Renal cortex interstitium (tissue), 15 donors: ENCODE measurements around the gene ADPRM. TPM values are rescaled to one million over a fixed set of nuclear protein-coding genes. Genes with fewer than 3 reads are reported as not detected.
A peak's percentile ranks its signal among the peaks of the same experiment; 100 is the strongest.

Source experiments
- DNase-seq, 11 donors: peaks; one replicate each; pipeline ENCODE4 v3.0.0-alpha.2; 2013; ENCODE audit warnings: low read depth in 9 of 11, low spot score in 4 of 11; ENCODE audit errors: extremely low read depth in 1 of 11
- long read RNA-seq, 16 experiments: transcript quantifications; one replicate each; lab custom pipeline, GENCODE V29; 2026
- polyA plus RNA-seq, 3 donors: library from polyadenylated mRNA; unstranded; fragments of 120-200 nt; gene quantifications; one replicate each; pipeline ENCODE4 v1.2.1, GENCODE V29; 2013; ENCODE audit not compliant: insufficient read length in 3 of 3

The ADPRM gene, protein sequence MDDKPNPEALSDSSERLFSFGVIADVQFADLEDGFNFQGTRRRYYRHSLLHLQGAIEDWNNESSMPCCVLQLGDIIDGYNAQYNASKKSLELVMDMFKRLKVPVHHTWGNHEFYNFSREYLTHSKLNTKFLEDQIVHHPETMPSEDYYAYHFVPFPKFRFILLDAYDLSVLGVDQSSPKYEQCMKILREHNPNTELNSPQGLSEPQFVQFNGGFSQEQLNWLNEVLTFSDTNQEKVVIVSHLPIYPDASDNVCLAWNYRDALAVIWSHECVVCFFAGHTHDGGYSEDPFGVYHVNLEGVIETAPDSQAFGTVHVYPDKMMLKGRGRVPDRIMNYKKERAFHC
- polyA plus RNA-seq, result 10 to 100 TPM; 13.4 to 16.8 (median 15.9) TPM
- long read RNA-seq, donor 1, partial matches to known transcripts, result 0 of 7 reads
- long read RNA-seq, donor 1, other reads (novel, unspliced or antisense), result 5 of 7 reads
- long read RNA-seq, donor 2, partial matches to known transcripts, result 0 of 6 reads
- long read RNA-seq, donor 2, other reads (novel, unspliced or antisense), result 5 of 6 reads
- long read RNA-seq, donor 3, partial matches to known transcripts, result 0 of 4 reads
- long read RNA-seq, donor 3, other reads (novel, unspliced or antisense), result 0 of 4 reads
- long read RNA-seq, donor 4, partial matches to known transcripts, result 6 of 7 reads
- long read RNA-seq, donor 4, other reads (novel, unspliced or antisense), result 0 of 7 reads
- long read RNA-seq, donor 5, result 0 reads
- long read RNA-seq, donor 6, partial matches to known transcripts, result 0 of 2 reads
- long read RNA-seq, donor 6, other reads (novel, unspliced or antisense), result 0 of 2 reads
- long read RNA-seq, donor 7, transcript ADPRM-201 (4 exons, 1,209 nt), result major isoform, 6 of 8 reads
- long read RNA-seq, donor 7, partial matches to known transcripts, result 0 of 8 reads
- long read RNA-seq, donor 7, other reads (novel, unspliced or antisense), result 0 of 8 reads
- long read RNA-seq, donor 8, result 0 reads
- long read RNA-seq, donor 9, partial matches to known transcripts, result 0 of 1 reads
- long read RNA-seq, donor 9, other reads (novel, unspliced or antisense), result 0 of 1 reads
- long read RNA-seq, donor 10, partial matches to known transcripts, result 0 of 5 reads
- long read RNA-seq, donor 10, other reads (novel, unspliced or antisense), result 0 of 5 reads
- long read RNA-seq, donor 11, partial matches to known transcripts, result 0 of 1 reads
- long read RNA-seq, donor 11, other reads (novel, unspliced or antisense), result 0 of 1 reads
- long read RNA-seq, donor 12, partial matches to known transcripts, result 0 of 12 reads
- long read RNA-seq, donor 12, other reads (novel, unspliced or antisense), result 7 of 12 reads
- long read RNA-seq, donor 13, result 0 reads
- long read RNA-seq, donor 14, partial matches to known transcripts, result 0 of 16 reads
- long read RNA-seq, donor 14, other reads (novel, unspliced or antisense), result 10 of 16 reads
- long read RNA-seq, donor 15, partial matches to known transcripts, result 0 of 1 reads
- long read RNA-seq, donor 15, other reads (novel, unspliced or antisense), result 0 of 1 reads
- long read RNA-seq, donor 16, transcript ADPRM-201 (4 exons, 1,209 nt), result major isoform, 7 of 19 reads
- long read RNA-seq, donor 16, transcript ADPRM-202 (4 exons, 1,277 nt), result major isoform, 7 of 19 reads
- long read RNA-seq, donor 16, partial matches to known transcripts, result 5 of 19 reads
- long read RNA-seq, donor 16, other reads (novel, unspliced or antisense), result 0 of 19 reads

DNA sequence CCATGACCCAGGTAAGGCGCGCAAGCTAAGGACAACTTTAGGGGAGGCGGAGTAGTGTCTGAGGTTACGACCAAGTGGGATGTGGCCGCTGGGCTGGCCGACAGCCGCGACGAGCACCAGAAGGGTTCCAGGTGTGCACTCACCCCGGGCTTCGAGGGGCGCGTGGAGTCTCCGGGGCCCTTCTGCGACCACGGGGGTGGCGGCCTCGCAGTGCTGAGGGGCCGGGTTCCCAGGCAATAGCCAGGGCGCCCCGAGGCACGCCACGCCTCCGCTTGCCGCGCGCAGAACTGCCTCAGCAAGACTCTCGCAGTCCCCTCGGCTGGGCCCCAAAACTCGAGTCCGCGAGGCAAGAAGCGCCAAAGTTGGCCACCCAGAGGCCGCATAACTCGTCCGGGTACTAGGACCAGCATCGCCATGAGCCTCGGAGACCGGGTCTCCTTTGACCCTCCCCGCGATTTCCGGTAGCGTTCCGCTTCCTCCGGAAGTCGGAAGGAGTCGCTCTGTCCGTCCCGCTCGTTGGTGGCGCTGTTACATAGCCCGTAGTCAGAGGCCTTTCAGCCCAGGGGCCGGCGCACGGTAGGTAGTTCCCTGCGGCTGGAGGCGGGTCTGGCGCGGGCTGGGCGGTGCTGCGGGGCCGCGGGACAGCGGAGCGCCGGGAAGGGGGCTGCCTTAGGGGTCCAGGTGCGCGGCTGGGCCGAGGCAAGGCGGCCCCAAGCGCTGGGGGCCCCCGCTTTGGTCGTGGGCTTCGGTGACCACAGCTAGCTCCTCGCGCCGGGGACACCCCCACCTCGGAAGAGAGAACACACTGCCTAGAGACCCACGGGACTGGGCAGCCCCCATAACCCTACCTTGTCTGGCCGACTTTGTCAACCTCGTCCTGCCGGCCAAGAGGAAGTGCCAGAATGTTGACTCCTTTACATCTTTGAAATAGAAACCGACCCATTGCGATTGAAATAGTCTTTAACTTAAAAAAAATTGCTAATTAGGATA is at the start of gene ADPRM, which contains the start of gene SCO1:
Gene ADPRM, plus strand, starts transcription at position 503 of the 990 bp plus-strand sequence. CDS start 7,333 bp downstream, outside the sequence.
Gene SCO1, minus strand, starts transcription at position 442 of the 990 bp plus-strand sequence. Its CDS starts 26 bp downstream, at position 416.
- peak; percentile 89 to 95 (median 93) for DNase-seq

DNA sequence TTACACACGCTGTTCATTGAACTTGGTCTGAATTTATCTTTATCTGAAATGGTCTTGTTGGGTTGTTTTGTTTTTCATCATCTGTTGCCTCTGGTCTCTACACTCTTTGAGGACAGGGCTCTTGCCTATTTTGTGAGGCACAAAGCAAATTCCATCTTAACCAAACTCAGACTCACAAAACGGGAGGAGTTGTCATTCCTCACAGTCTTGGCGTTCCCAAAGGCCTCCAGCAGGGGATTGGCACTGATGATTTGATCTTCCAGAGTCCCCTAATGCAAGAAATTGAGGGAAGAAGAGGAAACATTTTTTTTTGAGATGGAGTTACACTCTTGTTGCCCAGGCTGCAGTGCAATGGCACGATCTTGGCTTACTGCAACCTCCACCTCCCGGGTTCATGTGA is 49.0 kb upstream of the ADPRM start:
- no peak for DNase-seq

- no peak for DNase-seq
Observed at GRCh38 chr17:10648956-10649355, 48.4 kb upstream of the ADPRM start.

- DNase-seq, result no peak
Observed at GRCh38 chr17:10649602-10650001, 47.8 kb upstream of the ADPRM start.

DNA sequence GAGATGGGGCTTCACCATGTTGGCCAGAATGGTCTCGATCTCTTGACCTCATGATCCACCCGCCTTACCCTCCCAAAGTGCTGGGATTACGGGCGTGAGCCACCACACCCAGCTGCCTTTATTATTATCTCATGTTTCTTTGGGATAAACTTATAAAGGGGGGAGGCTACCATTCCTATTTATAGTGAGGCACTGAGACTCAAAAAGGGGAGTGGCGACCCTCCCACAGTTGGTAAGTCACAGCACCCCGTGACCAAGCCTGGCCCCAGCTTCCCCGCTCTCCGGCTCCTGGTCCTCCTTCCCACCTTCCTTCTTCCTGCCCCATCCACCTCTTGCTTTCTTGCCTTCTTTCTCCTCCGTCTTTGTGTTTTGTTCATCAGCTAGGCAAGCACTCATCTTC is 45.5 kb upstream of the ADPRM start:
- no peak for DNase-seq

GRCh38 chr17:10652984-10653659 is 44.3 kb upstream of the ADPRM start:
- no peak for DNase-seq

DNA sequence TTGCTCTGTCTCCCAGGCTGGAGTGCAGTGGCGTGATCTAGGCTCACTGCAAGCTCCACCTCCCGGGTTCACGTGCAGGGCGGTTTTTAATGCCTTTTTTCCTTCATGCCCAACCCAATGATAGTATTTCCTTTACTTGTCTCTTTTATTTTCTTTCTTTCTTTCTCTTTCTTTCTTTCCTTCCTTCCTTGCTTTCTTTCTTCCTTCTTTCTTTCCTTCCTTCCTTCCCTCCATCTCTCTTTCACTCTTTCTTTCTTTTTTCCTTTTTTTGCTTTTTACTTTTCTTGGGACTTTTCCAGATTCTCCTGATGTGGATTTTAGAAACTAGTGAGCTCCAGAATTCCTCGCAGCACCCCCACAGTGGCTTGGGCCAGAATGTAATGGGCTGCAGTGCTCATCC is 43.4 kb upstream of the ADPRM start:
- no peak for DNase-seq

DNA sequence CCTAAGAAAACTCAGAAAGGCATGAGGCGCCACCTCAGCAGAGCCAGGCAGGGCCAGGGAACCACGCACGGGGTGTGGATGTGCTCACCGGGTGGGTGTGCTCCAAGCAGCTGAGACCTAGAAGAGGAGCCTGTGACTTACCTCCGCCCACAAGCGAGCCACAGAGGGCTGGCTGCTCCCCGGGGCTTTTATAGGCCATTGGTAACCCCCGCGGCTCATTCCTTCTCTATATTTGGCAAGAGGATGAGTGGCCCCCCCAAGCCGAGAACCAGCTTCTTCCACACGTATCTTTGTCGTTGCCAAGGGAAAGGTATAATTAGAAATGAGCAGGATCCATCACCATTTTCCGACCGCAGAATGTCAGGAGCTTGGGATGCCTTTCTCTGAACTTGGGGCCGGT is 40.2 kb upstream of the ADPRM start, which contains the start of gene MYH3:
Gene MYH3, minus strand, starts transcription at position 162 of the 400 bp plus-strand sequence. CDS start 2,245 bp downstream, outside the sequence.
- DNase-seq, result no peak

- DNase-seq, result no peak
Observed at GRCh38 chr17:10657879-10658278, 39.5 kb upstream of the ADPRM start.

DNA sequence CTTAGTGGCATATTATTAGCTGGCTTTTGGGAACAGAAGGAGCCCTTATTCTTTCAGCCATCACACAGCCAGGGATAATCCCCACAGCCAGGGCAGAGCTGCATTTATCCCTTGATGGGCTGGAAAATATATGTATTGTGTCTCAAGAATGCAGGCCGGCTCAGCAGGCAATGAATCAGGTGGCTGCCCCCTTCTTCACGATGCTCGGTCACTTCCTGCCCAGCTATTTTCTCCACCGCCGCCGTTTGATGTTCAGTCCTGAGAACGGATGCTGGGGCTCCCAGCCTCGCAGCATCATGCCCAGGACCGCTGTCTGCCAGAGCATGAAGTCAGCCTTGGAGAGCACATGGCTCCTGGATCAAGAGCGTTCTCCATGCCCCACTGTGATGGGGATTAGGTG is 36.0 kb upstream of the ADPRM start:
- no peak for DNase-seq

- no peak for DNase-seq
Observed at GRCh38 chr17:10663231-10663630, 34.2 kb upstream of the ADPRM start.

DNA sequence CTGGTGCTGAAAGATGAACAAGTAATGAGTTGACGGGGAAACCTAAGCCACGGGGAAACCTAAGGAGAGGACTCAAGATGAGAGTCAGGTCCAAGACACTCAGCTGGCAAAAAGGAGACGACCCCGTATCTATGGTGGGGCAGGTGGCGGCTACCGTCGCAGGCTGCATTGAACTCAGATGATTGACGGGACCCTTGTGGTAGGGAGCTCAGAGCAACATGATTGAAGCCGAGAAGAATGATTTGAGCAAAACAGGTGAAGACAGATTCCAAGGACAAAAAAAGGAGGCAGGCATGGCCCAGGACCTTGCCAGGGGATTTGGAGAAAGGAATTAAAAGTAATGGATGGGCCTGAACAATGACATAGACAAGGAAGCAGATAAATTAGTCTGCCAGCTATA is 32.8 kb upstream of the ADPRM start:
- no peak for DNase-seq

GRCh38 chr17:10666906-10667305 is 30.5 kb upstream of the ADPRM start:
- DNase-seq, result no peak

DNA sequence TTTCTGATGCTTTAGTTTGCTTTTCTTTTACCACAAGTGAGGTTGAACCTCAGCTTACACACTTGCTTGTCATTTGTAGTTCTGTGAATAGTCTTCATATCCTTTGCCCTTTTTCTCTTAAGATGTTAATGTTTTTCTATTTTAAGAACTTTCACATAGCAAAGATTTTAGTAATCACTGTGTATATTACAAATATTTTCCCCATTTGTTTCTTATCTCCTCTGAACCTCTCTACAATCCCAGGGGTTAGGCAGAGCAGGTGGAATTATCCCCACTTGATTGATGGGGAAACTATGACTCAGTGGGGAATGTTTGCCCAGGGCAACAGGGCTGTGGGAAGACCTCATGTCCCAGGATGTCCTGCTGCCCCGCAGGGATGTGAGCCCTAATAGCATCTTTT is 28.6 kb upstream of the ADPRM start:
- no peak for DNase-seq

DNA sequence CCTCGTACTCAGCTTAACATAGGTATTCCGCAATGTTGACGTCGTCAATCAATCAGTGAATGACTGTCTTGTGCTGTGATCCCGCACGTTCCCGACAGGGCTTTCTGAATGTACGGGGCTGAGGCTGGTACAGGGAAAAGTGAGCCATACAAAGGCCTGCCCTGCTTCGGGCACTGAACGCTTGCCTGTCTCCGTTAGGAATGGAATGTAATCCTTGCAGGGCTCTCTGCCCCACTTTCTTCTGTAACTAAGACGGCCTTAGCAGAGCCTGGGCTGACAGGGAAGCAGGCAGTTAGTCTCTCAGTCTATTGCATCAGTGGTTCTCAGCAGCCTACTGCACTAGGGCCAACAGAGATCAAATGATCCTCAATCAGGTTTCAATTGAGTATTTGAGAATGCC is 24.1 kb upstream of the ADPRM start:
- no peak for DNase-seq

DNA sequence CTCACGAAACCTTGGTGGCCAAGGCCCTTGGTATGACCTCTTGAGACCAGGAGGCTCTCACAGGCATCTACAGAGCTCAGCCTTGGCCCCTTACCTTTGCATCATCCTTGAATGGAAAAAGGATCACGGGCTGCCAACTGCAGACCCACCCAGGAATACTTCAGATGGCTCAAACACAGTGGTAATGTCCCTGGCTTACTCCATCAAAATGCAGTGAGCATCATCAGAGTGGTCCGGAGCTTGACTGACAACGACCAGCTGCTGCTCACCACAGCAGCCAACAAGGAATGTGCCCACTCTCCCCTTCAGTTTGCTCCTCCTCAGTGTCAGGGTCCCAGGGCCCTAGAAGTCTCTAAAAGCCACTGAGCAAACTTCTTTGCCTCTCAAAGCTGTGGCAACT is 22.7 kb upstream of the ADPRM start:
- DNase-seq, result no peak
